ENCODE data around the gene CTSL.

The CTSL gene

GRCh38 chr9:87708986-87709728 is 16.8 kb upstream of the CTSL start:
- Mint-ChIP-seq H3K27me3 (no peaks in the 10 kb centered on the region), H3K36me3 (ENCODE audit: low read depth) (no peaks in the 10 kb centered on the region), H3K4me1 (peaks cover 17% of the 10 kb centered on the region), H3K9me3 (no peaks in the 10 kb centered on the region), H3K27ac (no peak overlapping the region), H3K4me3 (no peak overlapping the region)
- DNase-seq (no peak), ATAC-seq (peak; percentile 66)

- DNase-seq, result no peak
- no peaks in the 10 kb centered on the region for H3K27me3 Mint-ChIP-seq
- no peak overlapping the region for H3K27ac Mint-ChIP-seq
- H3K4me1 Mint-ChIP-seq, result peaks cover 17% of the 10 kb centered on the region
- no peak overlapping the region for H3K4me3 Mint-ChIP-seq
- H3K9me3 Mint-ChIP-seq, result no peaks in the 10 kb centered on the region
- no peaks in the 10 kb centered on the region for H3K36me3 Mint-ChIP-seq (ENCODE audit: low read depth)
- ATAC-seq, result no peak
These were observed 15.5 kb upstream of the CTSL start for GRCh38 chr9:87710443-87710842.

- Mint-ChIP-seq H3K27me3 (no peaks in the 10 kb centered on the region), H3K9me3 (no peaks in the 10 kb centered on the region), H3K36me3 (ENCODE audit: low read depth) (no peaks in the 10 kb centered on the region), H3K27ac (no peak overlapping the region), H3K4me1 (peaks cover 17% of the 10 kb centered on the region), H3K4me3 (no peak overlapping the region)
- ATAC-seq, result no peak
- DNase-seq, result no peak
These were observed 13.8 kb upstream of the CTSL start for GRCh38 chr9:87711857-87712800.

- no peak overlapping the region for H3K4me3 Mint-ChIP-seq
- H3K4me1 Mint-ChIP-seq, result peaks cover 16% of the 10 kb centered on the region
- ATAC-seq, result no peak
- H3K27me3 Mint-ChIP-seq, result no peaks in the 10 kb centered on the region
- no peaks in the 10 kb centered on the region for H3K9me3 Mint-ChIP-seq
- H3K36me3 Mint-ChIP-seq (ENCODE audit: low read depth), result no peaks in the 10 kb centered on the region
- DNase-seq, result no peak
- H3K27ac Mint-ChIP-seq, result no peak overlapping the region
These were observed 13.1 kb upstream of the CTSL start for GRCh38 chr9:87712801-87713277.

GRCh38 chr9:87713278-87713987 is 12.5 kb upstream of the CTSL start:
- ATAC-seq (peak; percentile 31), DNase-seq (no peak)
- H3K27ac Mint-ChIP-seq, result no peak overlapping the region
- no peaks in the 10 kb centered on the region for H3K27me3 Mint-ChIP-seq
- H3K4me3 Mint-ChIP-seq, result no peak overlapping the region
- H3K36me3 Mint-ChIP-seq (ENCODE audit: low read depth), result no peaks in the 10 kb centered on the region
- H3K9me3 Mint-ChIP-seq, result no peaks in the 10 kb centered on the region
- peaks cover 12% of the 10 kb centered on the region for H3K4me1 Mint-ChIP-seq

- H3K4me1 Mint-ChIP-seq, result peaks cover 8% of the 10 kb centered on the region
- DNase-seq (no peak), ATAC-seq (no peak)
- no peaks in the 10 kb centered on the region for H3K9me3 Mint-ChIP-seq
- no peak overlapping the region for H3K4me3 Mint-ChIP-seq
- no peak overlapping the region for H3K27ac Mint-ChIP-seq
- no peaks in the 10 kb centered on the region for H3K36me3 Mint-ChIP-seq (ENCODE audit: low read depth)
- no peaks in the 10 kb centered on the region for H3K27me3 Mint-ChIP-seq
These were observed 12.0 kb upstream of the CTSL start for GRCh38 chr9:87713988-87714330.

- DNase-seq (no peak), ATAC-seq (no peak)
- no peaks in the 10 kb centered on the region for H3K4me1 Mint-ChIP-seq
- no peak overlapping the region for H3K27ac Mint-ChIP-seq
- H3K36me3 Mint-ChIP-seq (ENCODE audit: low read depth), result no peaks in the 10 kb centered on the region
- no peak overlapping the region for H3K4me3 Mint-ChIP-seq
- no peaks in the 10 kb centered on the region for H3K9me3 Mint-ChIP-seq
- no peaks in the 10 kb centered on the region for H3K27me3 Mint-ChIP-seq
These were observed 11.1 kb upstream of the CTSL start for GRCh38 chr9:87714819-87715218.

GRCh38 chr9:87716141-87716540 is 9.8 kb upstream of the CTSL start:
- H3K27me3 Mint-ChIP-seq, result no peaks in the 10 kb centered on the region
- ATAC-seq (no peak), DNase-seq (no peak)
- H3K27ac Mint-ChIP-seq, result no peak overlapping the region
- no peaks in the 10 kb centered on the region for H3K9me3 Mint-ChIP-seq
- H3K4me3 Mint-ChIP-seq, result no peak overlapping the region
- no peaks in the 10 kb centered on the region for H3K4me1 Mint-ChIP-seq
- no peaks in the 10 kb centered on the region for H3K36me3 Mint-ChIP-seq (ENCODE audit: low read depth)

GRCh38 chr9:87717456-87717855 is 8.5 kb upstream of the CTSL start:
- Mint-ChIP-seq H3K27ac (no peak overlapping the region), H3K27me3 (peaks cover 3% of the 10 kb centered on the region), H3K4me3 (no peak overlapping the region), H3K36me3 (ENCODE audit: low read depth) (no peaks in the 10 kb centered on the region), H3K9me3 (no peaks in the 10 kb centered on the region), H3K4me1 (no peaks in the 10 kb centered on the region)
- DNase-seq (no peak), ATAC-seq (no peak)

GRCh38 chr9:87718231-87718630 is 7.7 kb upstream of the CTSL start:
- no peaks in the 10 kb centered on the region for H3K4me1 Mint-ChIP-seq
- no peak overlapping the region for H3K4me3 Mint-ChIP-seq
- ATAC-seq (no peak), DNase-seq (no peak)
- no peak overlapping the region for H3K27ac Mint-ChIP-seq
- H3K27me3 Mint-ChIP-seq, result peaks cover 3% of the 10 kb centered on the region
- H3K36me3 Mint-ChIP-seq (ENCODE audit: low read depth), result no peaks in the 10 kb centered on the region
- H3K9me3 Mint-ChIP-seq, result no peaks in the 10 kb centered on the region

GRCh38 chr9:87718852-87719612 is 6.9 kb upstream of the CTSL start:
- ATAC-seq (no peak), DNase-seq (no peak)
- Mint-ChIP-seq H3K9me3 (no peaks in the 10 kb centered on the region), H3K27ac (no peak overlapping the region), H3K4me1 (no peaks in the 10 kb centered on the region), H3K4me3 (no peak overlapping the region), H3K27me3 (peaks cover 4% of the 10 kb centered on the region), H3K36me3 (ENCODE audit: low read depth) (no peaks in the 10 kb centered on the region)

- no peak overlapping the region for H3K27ac Mint-ChIP-seq
- DNase-seq, result no peak
- H3K36me3 Mint-ChIP-seq (ENCODE audit: low read depth), result no peaks in the 10 kb centered on the region
- H3K4me1 Mint-ChIP-seq, result no peaks in the 10 kb centered on the region
- peaks cover 13% of the 10 kb centered on the region for H3K27me3 Mint-ChIP-seq
- no peaks in the 10 kb centered on the region for H3K9me3 Mint-ChIP-seq
- no peak for ATAC-seq
- no peak overlapping the region for H3K4me3 Mint-ChIP-seq
These were observed 5.7 kb upstream of the CTSL start for GRCh38 chr9:87720173-87720572.

- Mint-ChIP-seq H3K4me1 (peaks cover 6% of the 10 kb centered on the region), H3K9me3 (no peaks in the 10 kb centered on the region), H3K4me3 (no peak overlapping the region), H3K27me3 (peaks cover 25% of the 10 kb centered on the region), H3K27ac (no peak overlapping the region), H3K36me3 (ENCODE audit: low read depth) (no peaks in the 10 kb centered on the region)
- DNase-seq (no peak), ATAC-seq (no peak)
These were observed 3.4 kb upstream of the CTSL start for GRCh38 chr9:87722393-87723088.

All from activated naive CD8-positive, alpha-beta T cell treated with anti-CD3 and anti-CD28 coated beads, Interleukin-2, amount 50 U/mL, for 24 hours (primary cell).